Measurements from ENCODE around the gene RUBCN.
"Not testable (repeated sequence)": the region's sequence is repeated elsewhere in the genome, so short reads cannot be mapped to it uniquely, and the experiment has no call there.

RUBCN gene

DNA sequence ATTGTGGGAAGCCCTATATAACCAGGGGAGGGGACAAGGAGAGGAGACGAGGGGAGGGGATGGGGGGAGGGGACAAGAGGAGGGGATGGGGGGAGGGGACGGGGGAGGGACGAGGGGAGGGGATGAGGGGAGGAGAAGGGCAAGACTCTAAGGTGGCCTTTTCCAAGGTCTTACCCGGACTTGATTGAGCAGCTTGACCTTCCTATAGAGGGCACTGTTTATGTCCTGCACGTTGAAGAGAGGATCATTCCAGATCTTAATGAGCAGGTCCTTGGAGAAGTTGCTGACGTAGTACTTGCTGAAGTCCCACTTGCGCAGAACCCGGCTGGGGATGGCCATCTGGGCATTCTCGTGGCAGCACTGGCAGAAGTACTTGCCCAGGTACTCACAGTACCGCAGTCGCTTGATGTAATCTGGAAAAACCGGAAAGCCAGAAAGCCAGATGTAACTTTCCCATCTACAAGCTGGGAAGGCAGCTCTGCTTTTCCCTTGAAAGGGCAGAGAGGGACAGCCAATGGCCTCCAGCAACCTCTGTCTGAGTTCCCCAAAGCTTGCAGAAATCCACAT lies 55.7 kb downstream of the RUBCN start:
- DNase-seq: no peak

DNA sequence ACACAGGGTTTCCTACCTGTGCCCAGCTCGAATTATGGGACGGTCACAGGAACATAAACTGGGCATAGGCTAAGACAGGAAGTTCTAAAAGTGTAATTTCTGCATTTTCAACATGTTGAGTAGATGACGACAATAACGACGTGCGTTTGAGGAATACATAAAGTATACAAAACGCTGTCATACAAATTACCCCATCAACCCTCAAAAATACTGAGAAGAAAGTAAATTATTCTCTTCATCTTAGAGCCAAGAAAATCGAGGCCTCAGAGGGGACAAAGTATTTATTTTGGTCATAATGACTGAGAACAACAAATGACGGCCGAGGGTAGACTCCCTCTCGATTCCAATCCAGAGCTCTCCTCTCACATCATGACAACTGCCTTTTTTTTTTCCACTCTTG lies 60.8 kb downstream of the RUBCN start:
- no peak for DNase-seq

DNA sequence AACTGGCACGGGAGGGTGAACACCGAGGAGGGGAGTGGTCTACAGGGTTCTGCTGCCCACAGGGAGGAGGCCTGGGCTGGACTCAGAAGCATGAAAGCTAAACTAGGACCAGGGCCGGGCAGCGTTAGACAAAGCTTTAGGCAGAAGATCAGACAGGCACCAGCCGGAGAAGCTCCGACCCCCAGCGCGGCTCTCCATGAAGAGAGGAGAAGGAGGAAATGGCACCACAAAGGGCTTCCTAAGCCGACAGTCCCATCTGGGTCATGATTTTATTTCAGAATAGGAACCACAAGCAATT lies 61.2 kb downstream of the RUBCN start:
- DNase-seq: no peak

DNA sequence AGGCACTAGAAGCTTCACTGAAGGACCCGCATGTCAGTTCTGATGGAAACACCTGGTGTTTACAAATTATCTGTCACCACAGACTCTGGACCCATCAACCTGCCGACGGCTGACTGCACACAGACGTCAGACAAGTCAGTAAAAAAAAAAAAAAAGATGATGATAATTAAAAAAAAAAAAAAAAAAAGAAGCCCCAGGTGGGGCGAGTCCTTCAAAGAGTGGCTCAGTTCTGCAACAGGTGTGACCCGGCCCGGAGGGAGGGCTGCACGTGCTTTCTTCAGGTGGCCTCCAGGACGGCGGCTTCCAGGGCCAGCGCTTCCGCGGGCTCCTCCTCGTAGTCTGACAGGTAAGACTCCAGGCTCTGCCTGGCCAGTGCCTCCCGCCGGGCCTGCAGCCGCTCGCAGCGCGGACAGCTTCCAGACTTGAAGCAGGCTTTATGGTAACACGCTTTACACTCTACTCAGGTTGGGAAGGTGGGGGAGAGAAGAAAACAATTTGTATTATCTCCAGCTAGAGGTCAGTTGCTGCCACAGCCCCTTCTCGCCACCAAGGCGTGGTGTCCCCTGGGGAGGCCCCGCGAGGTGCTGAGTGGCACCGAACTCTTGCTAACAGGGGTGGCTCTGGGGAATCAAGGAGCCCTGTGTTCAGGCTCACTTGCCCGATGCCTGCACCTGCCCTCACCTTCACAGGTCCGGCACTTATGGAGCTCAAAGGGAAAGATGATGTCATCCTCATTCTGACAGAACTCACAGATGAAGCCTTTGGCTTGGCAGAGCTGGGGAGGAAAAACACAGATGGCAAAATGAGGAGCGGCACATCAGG lies 61.8 kb downstream of the RUBCN start:
- no peak for DNase-seq

DNA sequence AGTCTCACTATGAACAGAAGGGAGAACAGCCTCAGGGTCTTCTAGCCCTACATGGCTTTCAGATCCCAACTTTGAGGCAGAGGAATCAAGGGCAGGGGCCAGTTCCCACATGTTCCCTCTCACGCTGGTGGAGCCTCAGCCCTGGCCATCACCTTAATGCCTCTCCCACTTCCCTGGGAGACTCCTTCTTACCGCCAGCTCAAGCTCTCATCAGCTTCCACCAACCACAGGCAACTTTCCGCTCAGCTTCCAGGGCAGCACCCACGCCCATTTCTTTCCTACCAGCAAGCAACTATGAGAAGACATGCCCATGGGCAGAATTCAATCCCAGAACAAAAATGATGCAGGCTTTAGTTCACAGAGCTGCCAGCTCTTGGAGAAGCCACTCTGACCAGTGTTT lies 63.5 kb downstream of the RUBCN start:
- no peak for DNase-seq

DNA sequence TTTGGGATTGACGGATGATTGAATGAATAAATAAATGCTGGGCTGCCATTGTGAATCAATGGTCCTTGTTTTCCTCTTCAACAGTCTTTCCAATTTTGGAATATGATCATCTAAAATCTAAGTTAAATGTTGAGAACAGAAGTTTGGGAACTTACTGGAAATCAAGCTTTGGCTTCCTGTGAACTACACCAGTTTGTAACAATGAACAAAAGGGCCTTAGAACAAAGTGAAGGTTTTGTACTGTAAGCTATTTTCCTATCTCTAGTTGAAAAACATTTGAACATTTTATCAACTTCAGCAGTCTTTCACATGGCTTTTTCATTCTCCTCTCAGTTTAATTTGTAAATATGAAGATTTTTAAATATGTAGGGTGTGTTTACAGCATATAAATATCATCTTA lies 66.3 kb downstream of the RUBCN start:
- no peak for DNase-seq

DNA sequence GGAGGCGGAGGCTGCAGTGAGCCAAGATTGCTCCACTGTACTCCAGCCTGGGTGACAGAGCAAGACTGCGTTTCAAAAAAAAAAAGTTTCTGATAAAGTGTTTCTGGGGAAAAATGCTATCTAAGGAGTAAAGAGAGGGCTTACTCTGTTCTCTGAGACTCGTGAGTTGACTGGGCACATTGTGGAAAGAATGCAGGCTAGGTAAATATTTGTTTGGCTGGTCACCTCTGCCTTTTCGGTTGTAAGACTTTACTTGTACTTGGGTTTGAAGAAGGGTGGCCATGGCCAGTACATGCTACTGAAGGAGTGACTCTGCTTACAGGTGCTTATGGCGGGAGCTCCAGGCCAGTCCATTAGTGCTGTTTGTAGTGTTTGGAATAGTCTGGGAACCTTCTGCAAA lies 68.7 kb downstream of the RUBCN start:
- DNase-seq: no peak

DNA sequence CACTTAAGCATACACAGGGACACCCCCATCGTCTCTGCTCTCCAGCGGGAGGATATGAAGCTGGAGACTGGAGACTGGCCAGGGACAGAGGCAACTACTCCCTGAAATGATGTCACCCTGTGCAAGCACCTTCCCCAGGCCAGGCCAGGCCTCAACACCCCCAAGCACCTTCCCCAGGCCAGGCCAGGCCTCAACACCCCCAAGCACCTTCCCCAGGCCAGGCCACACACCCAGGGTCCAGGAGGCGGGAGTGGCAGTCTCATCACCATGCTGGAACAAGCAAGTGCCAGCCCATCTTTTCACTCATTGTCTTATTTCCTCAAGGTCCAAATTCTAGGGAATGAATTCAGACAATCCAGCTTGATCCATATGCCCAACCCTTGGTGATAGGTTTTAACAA lies 69.4 kb downstream of the RUBCN start:
- not testable (repeated sequence) for DNase-seq

DNA sequence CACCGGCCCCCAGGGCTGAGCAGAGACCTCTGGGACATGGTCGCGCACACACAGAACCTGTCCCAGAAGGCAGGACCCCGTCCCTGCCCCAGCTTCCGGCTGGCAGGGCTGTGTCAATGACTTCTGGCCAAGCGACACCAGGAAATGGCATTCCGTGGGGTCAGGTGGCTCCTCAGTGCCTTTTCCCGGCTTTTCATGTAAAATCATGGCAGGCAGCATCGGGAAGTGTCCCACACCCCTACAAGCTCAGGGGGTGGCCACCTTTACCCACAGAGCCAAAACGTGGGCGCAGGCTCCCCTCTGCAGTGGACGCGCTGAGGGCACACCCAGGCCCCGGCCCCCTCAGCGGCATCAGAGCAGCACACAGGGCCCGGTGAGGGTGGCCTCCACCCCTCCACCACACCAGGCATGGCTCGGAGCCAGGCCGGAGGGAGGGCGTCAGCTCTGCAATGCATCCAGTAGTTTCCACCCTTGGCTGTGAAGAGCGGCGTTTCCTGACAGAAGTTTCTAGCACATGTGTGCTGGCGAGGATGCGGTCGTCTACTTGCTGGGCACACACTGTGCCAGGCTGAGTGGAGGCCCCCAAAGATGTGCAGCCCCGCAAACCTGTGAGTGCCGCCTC lies 70.4 kb downstream of the RUBCN start:
- DNase-seq: not testable (repeated sequence)

DNA sequence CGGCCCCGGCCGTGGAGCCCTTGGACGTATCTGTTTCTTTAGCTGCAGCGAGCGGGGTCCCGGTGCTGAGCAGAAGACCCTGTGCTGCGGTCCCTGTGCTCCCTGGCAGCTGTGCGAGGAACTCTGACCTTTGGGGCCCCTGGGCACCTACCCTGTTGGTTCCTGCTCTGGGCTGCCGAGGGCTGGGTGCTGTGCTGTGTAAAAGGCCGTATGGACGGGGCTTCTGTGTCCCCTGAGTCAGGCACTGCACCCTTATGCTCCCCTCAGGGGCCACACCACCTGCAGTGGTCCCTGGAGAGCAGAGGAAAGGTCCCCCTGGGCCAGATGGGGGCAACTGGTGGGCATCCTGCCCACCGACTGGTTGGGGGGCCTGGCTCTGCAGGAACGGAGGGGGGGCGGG lies 71.2 kb downstream of the RUBCN start:
- not testable (repeated sequence) for DNase-seq

DNA sequence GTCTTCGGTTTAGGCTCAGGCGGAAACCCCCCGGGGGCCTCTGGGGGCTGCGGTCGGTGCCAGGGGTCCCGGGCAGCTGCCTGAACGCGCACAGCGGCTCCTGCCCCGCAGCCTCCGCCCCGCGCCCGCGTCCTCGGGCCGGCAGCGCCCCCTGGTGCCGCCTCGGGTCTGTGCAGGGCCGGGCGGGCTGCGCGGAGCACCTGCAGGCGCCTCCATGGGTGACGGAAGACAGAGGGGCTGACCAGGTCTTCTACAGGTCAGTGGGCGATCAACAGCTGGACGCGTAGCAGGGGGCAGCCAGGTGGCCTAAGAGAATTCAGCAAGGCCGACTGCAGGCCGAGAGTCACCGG lies 71.6 kb downstream of the RUBCN start:
- not testable (repeated sequence) for DNase-seq

DNA sequence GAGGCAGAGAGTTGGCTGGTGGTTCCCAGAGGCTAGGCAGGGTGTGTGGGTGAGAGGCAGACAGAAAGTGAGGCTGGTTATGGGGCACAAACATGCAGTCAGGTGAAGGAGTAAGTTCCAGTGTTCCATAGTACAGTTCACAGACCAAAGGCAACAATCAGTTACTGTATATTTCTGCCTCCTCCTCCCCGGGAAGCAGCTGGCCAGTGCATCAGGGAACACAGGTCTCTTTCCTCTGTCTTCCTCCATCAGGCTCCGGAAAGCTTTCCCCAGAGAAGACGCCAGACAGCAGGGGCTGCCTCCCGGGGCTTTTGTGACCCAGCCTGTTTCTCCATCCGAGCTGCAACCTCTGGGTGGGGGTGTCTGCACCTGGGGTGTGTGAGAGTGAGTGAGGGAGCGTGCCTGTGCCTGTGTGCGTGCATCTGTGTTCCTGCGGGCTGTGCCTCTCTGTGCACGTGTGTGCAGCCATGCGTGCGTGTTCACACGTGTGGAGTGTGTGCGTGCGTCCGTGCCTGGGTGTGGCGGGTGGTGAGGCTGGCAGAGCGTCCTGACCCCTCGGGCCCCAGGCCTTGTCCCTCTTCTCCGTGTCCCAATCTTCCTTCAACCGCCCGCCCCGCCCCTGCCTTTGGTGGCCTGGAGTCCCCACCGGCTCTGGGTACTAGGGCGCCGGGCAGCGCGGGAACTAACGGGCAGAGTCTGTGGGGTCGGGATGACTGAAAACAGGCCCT lies 72.1 kb downstream of the RUBCN start:
- not testable (repeated sequence) for DNase-seq

DNA sequence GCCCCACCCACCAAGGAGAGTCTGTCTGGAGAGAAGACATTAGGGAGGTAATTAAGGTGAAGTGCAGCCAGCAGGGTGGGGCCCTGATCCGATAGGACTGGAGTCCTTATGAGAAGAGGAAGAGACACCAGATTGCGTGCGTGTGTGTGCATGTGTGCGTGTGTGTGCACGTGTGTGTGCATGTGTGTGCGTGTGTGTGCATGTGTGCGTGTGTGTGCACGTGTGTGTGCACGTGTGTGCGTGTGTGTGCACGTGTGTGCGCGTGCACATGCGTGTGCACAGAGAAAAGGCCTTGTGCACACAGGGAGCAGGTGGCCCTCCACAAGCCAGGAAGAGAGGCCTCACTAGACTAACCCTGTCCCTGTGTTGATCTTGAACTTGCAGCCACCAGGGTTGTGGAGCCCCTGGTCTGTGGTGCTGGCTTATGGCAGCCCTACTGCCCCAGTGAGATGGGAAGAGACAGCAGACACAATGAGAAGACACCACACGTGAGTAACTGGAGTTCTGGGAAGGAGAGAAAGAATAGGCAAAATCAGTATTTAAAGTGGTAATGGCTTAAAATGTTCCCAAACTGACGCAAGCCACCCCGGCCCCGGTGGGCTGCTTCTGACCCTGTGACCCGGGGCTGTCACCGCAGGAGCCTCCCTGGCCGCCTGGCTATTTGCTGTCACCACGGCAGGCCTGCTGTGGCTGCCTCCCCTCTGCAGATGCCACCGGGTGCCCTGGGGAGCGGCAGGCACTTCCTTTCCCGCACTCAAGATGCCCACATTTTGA lies 73.2 kb downstream of the RUBCN start:
- not testable (repeated sequence) for DNase-seq

DNA sequence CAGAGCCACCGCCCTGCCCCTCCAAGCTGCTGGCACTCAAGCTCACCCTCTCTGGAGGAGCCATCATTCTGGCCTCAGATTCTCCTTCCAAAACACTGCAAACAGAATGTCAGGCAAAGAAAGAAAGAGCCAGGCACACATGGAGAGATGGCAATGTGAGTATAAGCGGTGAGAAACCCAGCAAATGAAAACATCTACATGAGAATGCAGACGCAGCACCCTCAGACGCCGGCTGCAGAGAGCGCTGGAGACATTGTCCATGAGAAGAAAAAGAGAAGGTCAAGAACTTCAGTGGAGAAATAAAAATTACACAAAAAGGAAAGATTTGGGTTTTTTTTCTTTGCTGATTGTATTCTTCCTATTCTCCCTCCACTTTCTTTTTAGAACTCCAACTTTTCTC lies 74.4 kb downstream of the RUBCN start:
- not testable (repeated sequence) for DNase-seq

DNA sequence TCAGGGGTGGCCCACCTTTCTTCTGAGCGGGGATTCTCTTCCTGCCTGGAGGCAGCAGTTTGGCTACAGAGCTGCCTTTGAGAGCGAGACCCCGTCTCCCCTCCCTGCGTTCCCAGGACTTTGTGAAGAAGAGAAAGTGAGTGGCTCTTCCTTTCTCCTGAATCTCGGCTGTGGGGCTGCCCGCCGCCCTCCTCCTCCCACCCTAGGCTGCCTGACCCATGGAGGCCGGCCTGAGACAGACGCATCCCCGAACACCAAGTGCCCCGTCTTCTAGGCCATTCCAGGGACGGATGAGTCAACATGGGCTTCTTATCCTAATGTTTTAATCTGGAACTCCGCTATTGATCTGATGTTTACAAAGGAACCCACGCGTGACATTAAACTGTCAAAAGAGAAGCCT lies 74.8 kb downstream of the RUBCN start:
- DNase-seq: not testable (repeated sequence)

DNA sequence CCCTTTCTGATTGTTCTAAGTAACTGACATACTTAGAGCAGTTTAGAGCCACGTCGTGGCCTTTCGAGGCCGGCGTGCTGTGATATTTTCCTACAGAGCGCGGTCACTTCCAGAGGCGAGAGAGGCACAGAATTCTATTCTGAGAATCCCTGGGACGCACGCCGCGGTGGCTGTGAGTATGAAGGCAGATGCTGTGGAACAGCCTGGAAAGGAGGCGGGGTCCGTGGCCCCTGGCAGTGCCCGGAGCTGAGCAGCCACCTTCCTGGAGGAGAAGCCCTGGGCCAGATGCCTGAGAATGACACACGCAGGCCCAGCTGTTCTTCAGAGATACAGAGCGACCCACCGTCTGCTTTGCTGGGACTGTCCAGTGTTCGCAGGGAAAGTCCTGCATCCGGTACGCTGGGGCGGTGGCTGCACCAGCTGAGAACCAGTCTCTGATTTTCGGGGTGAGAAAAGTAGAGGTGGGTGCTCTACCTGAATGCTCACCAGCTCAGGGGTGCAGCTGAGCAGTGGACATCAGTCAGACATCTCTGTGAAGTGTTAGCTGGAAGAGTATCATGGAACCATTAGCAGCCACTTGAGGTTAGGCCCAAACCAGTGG lies 75.4 kb downstream of the RUBCN start:
- not testable (repeated sequence) for DNase-seq

DNA sequence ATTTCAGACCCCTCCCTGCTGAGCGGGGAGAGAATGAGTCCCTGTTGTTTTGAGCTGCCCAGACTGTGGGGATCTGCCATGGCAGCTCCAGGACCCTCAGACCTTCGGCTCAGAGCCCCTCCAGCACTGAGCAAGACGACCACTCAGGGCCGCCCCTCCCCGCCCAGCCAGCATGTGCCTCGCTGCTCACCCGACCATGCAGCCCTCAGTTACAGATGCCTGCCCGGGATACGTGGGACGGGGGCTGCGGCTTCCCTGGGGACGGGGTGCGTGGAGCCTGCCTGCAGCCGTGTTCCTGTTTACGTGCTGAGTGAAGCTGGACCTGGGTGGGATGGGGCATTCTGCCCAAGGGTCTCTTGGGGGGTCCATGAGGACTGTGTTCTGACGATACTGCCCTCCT lies 77.0 kb downstream of the RUBCN start:
- not testable (repeated sequence) for DNase-seq

DNA sequence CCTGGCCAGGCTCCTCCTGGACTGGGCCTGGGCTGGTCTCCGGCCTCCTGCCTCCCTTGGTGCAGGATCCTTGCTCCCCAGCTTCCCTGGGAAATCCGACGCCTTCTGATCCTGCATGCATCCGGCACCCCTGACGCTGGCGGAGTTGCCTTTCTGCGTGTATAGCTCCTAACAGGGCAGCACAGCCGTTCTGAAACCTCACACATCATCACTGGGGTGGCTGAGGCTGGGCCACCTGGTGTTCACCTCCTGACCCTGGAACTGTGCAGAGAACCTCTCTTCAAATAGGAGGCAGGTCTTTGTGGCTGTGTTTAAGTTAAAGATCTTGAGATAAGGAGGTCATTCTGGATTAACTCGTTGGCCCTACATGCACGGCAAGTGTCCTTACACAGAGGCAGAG lies 77.6 kb downstream of the RUBCN start:
- not testable (repeated sequence) for DNase-seq

DNA sequence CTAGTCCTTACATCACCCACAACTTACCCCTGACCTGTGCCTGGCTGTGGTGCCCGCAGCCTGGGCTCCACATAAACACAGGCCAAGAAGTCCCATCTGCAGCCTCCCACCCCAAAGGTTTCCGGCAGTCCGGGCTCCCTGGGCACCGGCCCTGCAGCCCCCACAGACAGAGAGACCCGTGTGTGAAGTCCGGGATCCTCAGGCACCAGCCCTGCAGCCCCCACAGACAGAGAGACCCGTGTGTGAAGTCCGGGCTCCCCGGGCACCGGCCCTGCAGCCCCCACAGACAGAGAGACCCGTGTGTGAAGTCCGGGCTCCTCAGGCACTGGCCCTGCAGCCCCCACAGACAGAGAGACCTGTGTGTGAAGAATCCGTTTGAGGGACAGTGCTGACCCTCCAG lies 78.0 kb downstream of the RUBCN start:
- peak; percentile 1 for DNase-seq

DNA sequence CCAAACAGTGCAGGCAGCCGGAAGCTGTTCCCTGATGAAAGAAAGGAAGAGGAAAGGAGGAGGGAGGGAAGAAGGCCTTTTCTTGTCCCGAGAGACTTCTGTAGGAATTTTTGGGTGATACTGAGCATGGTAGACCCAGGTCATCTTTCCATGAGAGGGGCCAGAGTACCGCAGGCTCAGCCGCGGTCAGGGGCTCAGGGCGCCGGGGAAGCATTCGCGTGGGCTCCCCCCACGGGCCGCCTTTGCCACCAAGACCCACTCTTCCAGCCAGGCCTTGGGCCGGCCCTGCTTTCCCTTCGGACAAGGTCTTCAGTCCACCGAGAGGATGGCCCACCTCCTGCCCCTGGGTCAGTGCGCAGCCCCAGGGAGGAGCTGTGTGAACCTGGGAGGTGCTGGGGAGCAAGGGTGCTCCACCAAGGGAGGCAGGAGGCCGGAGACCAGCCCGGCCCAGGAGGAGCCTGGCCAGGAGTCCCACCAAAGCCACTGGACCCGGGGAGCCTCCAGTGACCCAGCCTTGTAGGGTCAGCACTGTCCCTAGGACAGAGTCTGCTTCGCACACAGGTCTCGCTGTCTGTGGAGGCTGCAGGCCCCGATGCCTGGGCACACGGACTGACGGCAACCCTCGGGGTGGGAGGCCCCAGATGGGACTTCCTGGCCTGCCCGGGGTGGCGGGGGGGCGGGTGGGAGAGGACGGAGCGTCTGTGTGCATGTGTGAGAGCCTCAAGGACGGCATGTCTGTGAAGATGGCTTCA lies 79.0 kb downstream of the RUBCN start:
- not testable (repeated sequence) for DNase-seq

DNA sequence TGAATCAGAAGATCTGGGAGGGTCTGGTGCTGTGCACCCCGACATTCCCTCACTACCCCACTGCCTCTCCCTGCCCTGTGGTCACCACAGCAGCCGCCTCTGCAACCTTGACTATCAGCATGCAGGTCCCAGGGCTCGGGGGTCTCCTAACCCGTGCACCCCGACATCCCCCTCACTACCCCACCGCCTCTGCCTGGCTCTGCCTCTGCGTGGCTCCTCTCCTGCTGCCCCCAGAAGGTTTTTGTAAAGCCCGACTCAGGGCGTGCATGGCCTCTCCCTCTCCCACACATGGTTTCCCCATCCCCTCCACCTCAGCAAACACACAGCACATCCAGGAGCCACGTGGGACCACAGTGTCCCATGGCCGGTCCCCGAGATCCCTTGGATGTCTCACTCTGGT lies 79.7 kb downstream of the RUBCN start:
- peak; percentile 0 for DNase-seq

DNA sequence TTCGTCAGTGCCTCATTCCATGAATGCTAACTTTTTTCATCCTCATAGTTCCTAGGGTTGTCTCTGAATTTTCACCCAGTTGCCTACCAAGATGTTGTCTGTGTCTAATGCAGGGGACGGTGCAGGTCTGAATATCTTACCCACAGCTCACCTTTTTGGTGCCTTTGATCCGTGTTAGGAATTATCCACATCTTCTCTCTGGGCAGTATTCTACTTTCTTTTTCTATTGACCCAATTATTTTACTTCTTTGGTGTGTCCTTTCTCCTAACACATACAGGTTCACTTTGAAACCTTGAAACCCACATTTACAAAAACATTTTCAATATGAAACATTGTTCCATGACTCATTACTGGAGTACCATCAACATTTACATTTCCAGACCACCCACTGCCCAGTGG lies 80.6 kb downstream of the RUBCN start:
- DNase-seq: not testable (repeated sequence)

Data from RPMI8226 (cell line).